H1 (cell line): ENCODE measurements around the gene SCAMP4. TPM values are rescaled to one million over a fixed set of nuclear protein-coding genes. Genes with fewer than 3 reads are reported as not detected.

Experiments
- CREB1 ChIP-seq: IDR thresholded peaks from 2 replicates; pipeline ENCODE4 v1.6.1; 2012; ENCODE audit warnings: inconsistent platforms
- GTF2F1 ChIP-seq: IDR thresholded peaks from 2 replicates; pipeline ENCODE4 v1.6.1; 2012; ENCODE audit warnings: low read depth, low read length, improper control_type of control experiment, borderline replicate concordance
- HDAC6 ChIP-seq: IDR thresholded peaks from one replicate; pipeline ENCODE4 v1.7.1; 2012; ENCODE audit warnings: low read depth, mild to moderate bottlenecking, inconsistent platforms, low read length, moderate library complexity
- polyA plus RNA-seq, 7 experiments: library from polyadenylated mRNA; depleted of rRNA in 3 of 7; stranded (reverse) in 5 of 7; unstranded in 2 of 7; fragments of >200 nt in 5 of 7; fragments of 200-250 nt in 2 of 7; gene quantifications; 1 replicate in 5 of 7; 2 replicates in 1 of 7; 4 replicates in 1 of 7; pipeline versions ENCODE4 v1.2.1 to v1.2.3, GENCODE V29; 2011 to 2013; ENCODE audit warnings: missing spikeins in 2 of 7, mixed read lengths in 2 of 7
- total RNA-seq: library from RNA; stranded (reverse); fragmentation: NEBNext Ultra II Directional; extraction: Animal tissue kit (Norgen Biotek cat#: 25700); gene quantifications from 2 replicates; pipeline ENCODE4 v1.2.1, GENCODE V29; 2021

The SCAMP4 gene
- total and polyA plus RNA-seq, 2 of the 8 experiments (the other 6 are each of a cell fraction or from before 2014, with no cell fraction given) = 17.1 to 61.4 TPM

GRCh38 chr19:1944916-1945561 lies 39.8 kb downstream of the SCAMP4 start (continued):
- TF ChIP-seq HDAC6 = no peak
- TF ChIP-seq GTF2F1 = no peak
- TF ChIP-seq CREB1 = no peak
